Ovary (tissue), 3 donors: ENCODE measurements around the gene SYT9.

Experiments used
- CTCF ChIP-seq, 3 donors: fragments of 450-650 bp in 2 of 3; fragments of 200-600 bp in 1 of 3; IDR thresholded peaks; one replicate each; pipeline versions ENCODE4 v1.5.1 to v1.8.0; 2016 to 2022; ENCODE audit warnings: antibody characterized with exemption in 3 of 3, mild to moderate bottlenecking in 1 of 3
- EP300 ChIP-seq: sonication (generic); formaldehyde crosslinking; IDR thresholded peaks from one replicate; pipeline ENCODE4 v1.6.1; 2017; ENCODE audit warnings: antibody characterized with exemption
- POLR2A ChIP-seq: fragments of 450-650 bp; IDR thresholded peaks from one replicate; pipeline ENCODE4 v1.6.1; 2017; ENCODE audit warnings: antibody characterized with exemption, mild to moderate bottlenecking, moderate library complexity
- donor health status: DM: no; HTN: no; CAD: no.

GRCh38 chr11:7513234-7514098 is 261.8 kb downstream of the SYT9 start, which contains the start of gene PPFIBP2:
- peak in 2 of 3 donors; percentile 18 to 62 for TF ChIP-seq CTCF (IDR thresholded peaks at IDR 0.05)
- TF ChIP-seq EP300, result no peak
- TF ChIP-seq POLR2A, result peak; percentile 46
